ENCODE measurements around the gene C11orf68. TPM values are rescaled to one million over a fixed set of nuclear protein-coding genes. Genes with fewer than 3 reads are reported as not detected.

The C11orf68 gene
- total RNA-seq, 2 experiments from 2014 or later: 15.2 to 18.2 TPM

GRCh38 chr11:65919573-65920371, 910 bp upstream of the C11orf68 start:
- POLR2A ChIA-PET: no interaction called here
- CTCF ChIA-PET: interaction anchor here (0.6 to 3.2 kb wide), 2 partner anchors 29 to 831 kb away, joined by 3 to 10 read pairs; partner anchors contain the start of gene CCDC85B

GRCh38 chr11:65919141-65919572, 295 bp upstream of the C11orf68 start, which contains the start of gene DRAP1:
Gene DRAP1 (plus strand): TSS chr11:65919426. CDS start chr11:65919502, 76 bp downstream.
- ChIA-PET POLR2A (interaction anchor here (1.0 kb wide), 1 partner anchor 28 kb away, joined by 4 read pairs; the partner anchor contains the start of gene CCDC85B), CTCF (interaction anchor here (1.1 to 1.8 kb wide), 2 partner anchors 18 to 30 kb away, joined by 4 to 13 read pairs; partner anchors contain the start of genes CCDC85B and FIBP)

GRCh38 chr11:65917434-65918210, 1.2 kb downstream of the C11orf68 start:
- ChIA-PET CTCF (interaction anchor here (0.9 to 1.8 kb wide), 5 partner anchors 16 to 100 kb away, joined by 3 to 13 read pairs (median 4); partner anchors contain the start of genes CCDC85B and FIBP), POLR2A (interaction anchor here (0.6 to 1.4 kb wide), 6 partner anchors 9 to 44 kb away, joined by 3 to 11 read pairs (median 4); partner anchors contain the start of genes FIBP, FOSL1 and SART1)

- CTCF ChIA-PET: interaction anchor here (1.2 to 1.8 kb wide), 3 partner anchors 28 to 100 kb away, joined by 3 to 13 read pairs (median 4); partner anchors contain the start of genes CCDC85B and FIBP
- POLR2A ChIA-PET: interaction anchor here (1.0 to 1.4 kb wide), 3 partner anchors 17 to 28 kb away, joined by 3 to 11 read pairs (median 4); partner anchors contain the start of genes FIBP and FOSL1
These were observed 1.8 kb downstream of the C11orf68 start for GRCh38 chr11:65917077-65917433.

- POLR2A ChIA-PET: no interaction called here
- CTCF ChIA-PET: no interaction called here
These were observed 2.5 kb downstream of the C11orf68 start for GRCh38 chr11:65916391-65916790.

- POLR2A ChIA-PET: no interaction called here
- CTCF ChIA-PET: no interaction called here
These were observed 3.0 kb downstream of the C11orf68 start for GRCh38 chr11:65915821-65916251.

- ChIA-PET POLR2A (no interaction called here), CTCF (interaction anchor here (0.9 kb wide), 1 partner anchor 27 kb away, joined by 6 read pairs; the partner anchor contains the start of gene FIBP)
These were observed 3.6 kb downstream of the C11orf68 start for GRCh38 chr11:65915101-65915820.

- POLR2A ChIA-PET: interaction anchor here (1.1 kb wide), 1 partner anchor 12 kb away, joined by 4 read pairs; the partner anchor contains the start of gene FOSL1
- CTCF ChIA-PET: interaction anchor here (1.9 kb wide), 1 partner anchor 28 kb away, joined by 6 read pairs; no protein-coding TSS in a partner anchor
These were observed 6.0 kb downstream of the C11orf68 start for GRCh38 chr11:65912845-65913244.

- POLR2A ChIA-PET: interaction anchor here (1.1 kb wide), 1 partner anchor 11 kb away, joined by 4 read pairs; the partner anchor contains the start of gene FOSL1
These were observed 6.9 kb downstream of the C11orf68 start for GRCh38 chr11:65911682-65912568.

GRCh38 chr11:65907878-65908277, 11.0 kb downstream of the C11orf68 start:
- POLR2A ChIA-PET: no interaction called here
- CTCF ChIA-PET: no interaction called here

More at GRCh38 chr11:65911682-65912568, 6.9 kb downstream of the C11orf68 start:
- CTCF ChIA-PET: interaction anchor here (0.7 to 1.9 kb wide), 3 partner anchors 10 to 34 kb away, joined by 3 to 6 read pairs (median 6); no protein-coding TSS in a partner anchor

- CTCF ChIA-PET: interaction anchor here (0.9 kb wide), 1 partner anchor 18 kb away, joined by 3 read pairs; the partner anchor contains the start of gene FIBP
- POLR2A ChIA-PET: no interaction called here
These were observed 12.3 kb downstream of the C11orf68 start for GRCh38 chr11:65906602-65907001.

- POLR2A ChIA-PET: no interaction called here
These were observed 15.1 kb downstream of the C11orf68 start for GRCh38 chr11:65903715-65904114.

GRCh38 chr11:65903068-65903481, 15.8 kb downstream of the C11orf68 start:
- POLR2A ChIA-PET: no interaction called here
- CTCF ChIA-PET: interaction anchor here (0.9 to 8.1 kb wide), 2 partner anchors 15 kb away, joined by 3 to 95 read pairs; partner anchors contain the start of genes CCDC85B and FIBP

More at GRCh38 chr11:65903715-65904114, 15.1 kb downstream of the C11orf68 start:
- CTCF ChIA-PET: interaction anchor here (0.9 kb wide), 1 partner anchor 15 kb away, joined by 3 read pairs; the partner anchor contains the start of gene FIBP

- ChIA-PET POLR2A (interaction anchor here (0.9 to 5.4 kb wide), 8 partner anchors 11 to 102 kb away, joined by 3 to 67 read pairs (median 4); partner anchors contain the start of genes BANF1, CCDC85B, CFL1 and FIBP), CTCF (interaction anchor here (1.0 to 8.1 kb wide), 6 partner anchors 10 to 121 kb away, joined by 3 to 95 read pairs (median 4); partner anchors contain the start of genes C11orf68, CCDC85B and FIBP)
These were observed 18.0 kb downstream of the C11orf68 start for GRCh38 chr11:65900899-65901180.

- CTCF ChIA-PET: interaction anchor here (1.0 to 8.1 kb wide), 5 partner anchors 13 to 120 kb away, joined by 3 to 95 read pairs (median 4); partner anchors contain the start of genes C11orf68, CCDC85B and FIBP
- POLR2A ChIA-PET: interaction anchor here (0.9 to 5.4 kb wide), 7 partner anchors 10 to 102 kb away, joined by 3 to 67 read pairs (median 4); partner anchors contain the start of genes BANF1, CCDC85B, CFL1 and FIBP
These were observed 18.6 kb downstream of the C11orf68 start, which contains the start of gene FOSL1 for GRCh38 chr11:65900125-65900898. Gene FOSL1 (minus strand): TSS chr11:65900388. CDS start chr11:65900339, 49 bp downstream.
